Measurements from ENCODE around the gene BRD7.

Gene BRD7

GRCh38 chr16:50329446-50330189 is 39.2 kb downstream of the BRD7 start:
- TF ChIP-seq CTCF (IDR thresholded peaks at IDR 0.05; ENCODE audit: low read depth, low read length): no peak
- DNase-seq (ENCODE audit: extremely low read depth, low read depth): no peak

- no peak for DNase-seq (ENCODE audit: extremely low read depth, low read depth)
- peak; percentile 63 for TF ChIP-seq CTCF (IDR thresholded peaks at IDR 0.05; ENCODE audit: low read depth, low read length)
Observed at GRCh38 chr16:50326835-50327465, 41.8 kb downstream of the BRD7 start.

- TF ChIP-seq CTCF (IDR thresholded peaks at IDR 0.05; ENCODE audit: low read depth, low read length): no peak
- no peak for DNase-seq (ENCODE audit: extremely low read depth, low read depth)
Observed at GRCh38 chr16:50326264-50326663, 42.5 kb downstream of the BRD7 start.

GRCh38 chr16:50324345-50324744 is 44.4 kb downstream of the BRD7 start:
- TF ChIP-seq CTCF (IDR thresholded peaks at IDR 0.05; ENCODE audit: low read depth, low read length): no peak

GRCh38 chr16:50323335-50324011 is 45.3 kb downstream of the BRD7 start:
- peak; percentile 11 for TF ChIP-seq CTCF (IDR thresholded peaks at IDR 0.05; ENCODE audit: low read depth, low read length)
- no peak for DNase-seq (ENCODE audit: extremely low read depth, low read depth)

More at GRCh38 chr16:50324345-50324744, 44.4 kb downstream of the BRD7 start:
- DNase-seq (ENCODE audit: extremely low read depth, low read depth): no peak

GRCh38 chr16:50322333-50322732 is 46.5 kb downstream of the BRD7 start:
- DNase-seq (ENCODE audit: extremely low read depth, low read depth): no peak
- TF ChIP-seq CTCF (IDR thresholded peaks at IDR 0.05; ENCODE audit: low read depth, low read length): no peak

GRCh38 chr16:50320310-50320709 is 48.5 kb downstream of the BRD7 start:
- no peak for DNase-seq (ENCODE audit: extremely low read depth, low read depth)
- no peak for TF ChIP-seq CTCF (IDR thresholded peaks at IDR 0.05; ENCODE audit: low read depth, low read length)
